ENCODE data around the gene CFAP299. TPM values are rescaled to one million over a fixed set of nuclear protein-coding genes. Genes with fewer than 3 reads are reported as not detected.

The CFAP299 gene
- total and polyA plus RNA-seq, 2 donors from 2014 or later: 1.1 TPM; not detected in 1

- H3K9ac ChIP-seq (ENCODE audit: low read length in 3 of 3): no peak overlapping the region
- DNase-seq (no peak), FAIRE-seq (no peak)
- no peaks in the 10 kb centered on the region for H3K27me3 ChIP-seq (ENCODE audit: control insufficient read depth, insufficient read depth, low read length)
- H3K4me3 ChIP-seq (ENCODE audit: low read length in 3 of 3): no peak overlapping the region
- no peaks in the 10 kb centered on the region for H3K4me1 ChIP-seq (ENCODE audit: control insufficient read depth in 2 of 3, insufficient read depth in 2 of 3, low read depth in 1 of 3, low read length in 3 of 3)
- H3K9me3 ChIP-seq (ENCODE audit: control insufficient read depth in 2 of 3, insufficient read depth in 1 of 3, low read length in 3 of 3): no peaks in the 10 kb centered on the region
- H3K36me3 ChIP-seq (ENCODE audit: control insufficient read depth in 2 of 3, insufficient read depth in 3 of 3, low read length in 3 of 3): no peaks in the 10 kb centered on the region
- no peak overlapping the region for H3K27ac ChIP-seq (ENCODE audit: low read depth in 2 of 2, low read length in 2 of 2)
- no peak for TF ChIP-seq CTCF (IDR thresholded peaks at IDR 0.05; ENCODE audit: borderline replicate concordance, extremely low read depth, insufficient read depth)
- intact Hi-C loops (cut with DNase I): no loop called here
These were observed 76.8 kb downstream of the CFAP299 start for GRCh38 chr4:80412322-80412721.

- H3K4me1 ChIP-seq (ENCODE audit: control insufficient read depth in 2 of 3, insufficient read depth in 2 of 3, low read depth in 1 of 3, low read length in 3 of 3): no peaks in the 10 kb centered on the region
- no peak overlapping the region for H3K9ac ChIP-seq (ENCODE audit: low read length in 3 of 3)
- H3K27me3 ChIP-seq (ENCODE audit: control insufficient read depth, insufficient read depth, low read length): no peaks in the 10 kb centered on the region
- H3K9me3 ChIP-seq (ENCODE audit: control insufficient read depth in 2 of 3, insufficient read depth in 1 of 3, low read length in 3 of 3): no peaks in the 10 kb centered on the region
- no peak for TF ChIP-seq CTCF (IDR thresholded peaks at IDR 0.05; ENCODE audit: borderline replicate concordance, extremely low read depth, insufficient read depth)
- H3K36me3 ChIP-seq (ENCODE audit: control insufficient read depth in 2 of 3, insufficient read depth in 3 of 3, low read length in 3 of 3): no peaks in the 10 kb centered on the region
- H3K27ac ChIP-seq (ENCODE audit: low read depth in 2 of 2, low read length in 2 of 2): no peak overlapping the region
- FAIRE-seq (no peak), DNase-seq (no peak)
- no peak overlapping the region for H3K4me3 ChIP-seq (ENCODE audit: low read length in 3 of 3)
- intact Hi-C loops (cut with DNase I): no loop called here
These were observed 77.6 kb downstream of the CFAP299 start for GRCh38 chr4:80413086-80413485.

GRCh38 chr4:80417019-80417418 is 81.5 kb downstream of the CFAP299 start:
- TF ChIP-seq CTCF (IDR thresholded peaks at IDR 0.05; ENCODE audit: borderline replicate concordance, extremely low read depth, insufficient read depth): no peak
- Histone ChIP-seq H3K27ac (ENCODE audit: low read depth in 2 of 2, low read length in 2 of 2) (no peak overlapping the region), H3K36me3 (ENCODE audit: control insufficient read depth in 2 of 3, insufficient read depth in 3 of 3, low read length in 3 of 3) (no peaks in the 10 kb centered on the region), H3K27me3 (ENCODE audit: control insufficient read depth, insufficient read depth, low read length) (no peaks in the 10 kb centered on the region), H3K4me1 (ENCODE audit: control insufficient read depth in 2 of 3, insufficient read depth in 2 of 3, low read depth in 1 of 3, low read length in 3 of 3) (no peaks in the 10 kb centered on the region), H3K9me3 (ENCODE audit: control insufficient read depth in 2 of 3, insufficient read depth in 1 of 3, low read length in 3 of 3) (no peaks in the 10 kb centered on the region), H3K4me3 (ENCODE audit: low read length in 3 of 3) (no peak overlapping the region), H3K9ac (ENCODE audit: low read length in 3 of 3) (no peak overlapping the region)
- intact Hi-C loops (cut with DNase I): no loop called here
- no peak for DNase-seq
- FAIRE-seq: no peak

- Histone ChIP-seq H3K9me3 (ENCODE audit: control insufficient read depth in 2 of 3, insufficient read depth in 1 of 3, low read length in 3 of 3) (no peaks in the 10 kb centered on the region), H3K36me3 (ENCODE audit: control insufficient read depth in 2 of 3, insufficient read depth in 3 of 3, low read length in 3 of 3) (no peaks in the 10 kb centered on the region), H3K27ac (ENCODE audit: low read depth in 2 of 2, low read length in 2 of 2) (no peak overlapping the region), H3K9ac (ENCODE audit: low read length in 3 of 3) (no peak overlapping the region), H3K4me1 (ENCODE audit: control insufficient read depth in 2 of 3, insufficient read depth in 2 of 3, low read depth in 1 of 3, low read length in 3 of 3) (no peaks in the 10 kb centered on the region), H3K27me3 (ENCODE audit: control insufficient read depth, insufficient read depth, low read length) (no peaks in the 10 kb centered on the region), H3K4me3 (ENCODE audit: low read length in 3 of 3) (no peak overlapping the region)
- FAIRE-seq: no peak
- intact Hi-C loops (cut with DNase I): no loop called here
- TF ChIP-seq CTCF (IDR thresholded peaks at IDR 0.05; ENCODE audit: borderline replicate concordance, extremely low read depth, insufficient read depth): no peak
- no peak for DNase-seq
These were observed 84.4 kb downstream of the CFAP299 start for GRCh38 chr4:80419946-80420345.

Measured in kidney (tissue), 14 donors.